ENCODE data around the gene CNPY1. TPM values are rescaled to one million over a fixed set of nuclear protein-coding genes. Genes with fewer than 3 reads are reported as not detected.

CNPY1 gene
- polyA plus RNA-seq, 3 donors, result not detected

GRCh38 chr7:155505422-155505793 lies 41.0 kb downstream of the CNPY1 start:
- no peak for DNase-seq (ENCODE audit: extremely low read depth in 1 of 11, low read depth in 9 of 11, low spot score in 4 of 11)

GRCh38 chr7:155497149-155497901 lies 49.0 kb downstream of the CNPY1 start:
- peak in 1 of 11 donors; percentile 50 for DNase-seq (ENCODE audit: extremely low read depth in 1 of 11, low read depth in 9 of 11, low spot score in 4 of 11)

DNA sequence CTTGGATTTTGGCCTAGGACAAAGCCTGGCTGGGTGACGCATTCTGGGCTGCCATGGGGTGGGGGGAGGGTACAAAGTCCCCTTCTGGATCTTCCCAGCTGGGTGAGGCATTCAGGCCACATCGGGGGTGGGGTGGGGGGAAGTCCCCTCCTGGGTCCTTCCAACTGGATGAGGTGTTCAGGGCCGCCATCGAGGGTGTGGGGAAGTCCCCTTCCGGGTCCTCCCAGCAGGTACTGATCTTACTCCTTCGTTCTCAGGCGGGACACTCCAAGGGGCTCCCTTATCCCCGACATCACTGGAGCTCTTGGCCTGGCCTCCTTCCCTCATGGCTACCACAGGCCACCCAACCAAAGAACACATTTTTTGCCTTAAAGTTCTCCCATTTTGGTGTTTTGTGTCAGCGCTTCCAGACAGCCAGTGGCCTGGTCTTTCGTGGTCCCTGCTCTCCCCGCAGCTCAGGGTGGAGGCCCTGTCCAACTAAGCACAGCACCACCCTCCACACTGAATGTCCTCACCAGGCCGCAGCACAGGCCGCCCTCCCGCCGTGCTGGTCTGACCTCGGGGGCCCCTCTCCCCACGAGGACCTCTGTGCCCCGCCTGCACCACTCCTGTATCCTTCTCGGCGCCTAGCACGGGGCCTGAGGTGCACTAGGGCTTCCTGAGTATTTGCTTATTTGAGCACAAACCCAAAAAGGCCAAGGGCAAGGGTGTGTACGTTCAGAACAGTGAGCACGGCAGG lies 49.9 kb downstream of the CNPY1 start:
- no peak for DNase-seq (ENCODE audit: extremely low read depth in 1 of 11, low read depth in 9 of 11, low spot score in 4 of 11)

DNA sequence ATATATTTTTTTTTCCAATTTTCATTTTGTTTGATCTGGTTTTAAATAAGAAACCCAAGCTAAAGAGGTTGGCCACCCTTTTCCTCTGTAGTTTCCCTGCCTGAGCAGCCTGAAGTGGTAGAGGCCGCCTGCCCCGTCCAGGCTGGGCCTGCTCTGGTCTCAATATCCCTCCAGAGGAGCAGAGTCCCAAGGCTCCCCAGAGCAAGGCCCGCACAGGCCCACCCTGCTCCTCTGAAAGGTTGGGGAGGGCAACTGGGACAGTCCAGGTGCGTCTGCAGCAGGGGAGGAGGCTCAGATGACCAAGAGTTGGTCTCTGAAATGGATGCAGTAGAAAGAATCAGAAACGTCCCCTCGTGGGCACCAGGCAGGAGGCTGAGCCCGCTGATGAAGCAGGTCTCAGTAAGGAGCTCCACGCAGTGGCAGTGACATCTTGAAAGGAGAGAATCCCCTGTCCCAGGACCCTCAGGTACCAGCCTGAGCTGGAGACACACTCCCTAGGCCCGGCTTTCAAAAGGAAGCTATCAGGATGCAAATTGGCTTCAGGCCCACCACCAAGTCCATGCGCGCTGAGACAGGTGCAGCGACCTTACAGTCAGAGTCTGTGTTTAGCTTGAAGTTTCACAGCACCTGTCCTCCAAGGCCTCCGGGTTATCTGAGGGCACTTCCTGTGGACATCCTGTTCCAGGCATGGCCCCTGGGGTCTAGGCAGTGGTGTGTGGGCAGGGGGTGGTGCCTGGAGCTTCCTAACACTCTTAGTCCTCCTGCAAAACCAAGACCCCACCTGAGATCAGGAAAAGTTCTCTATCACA lies 50.7 kb downstream of the CNPY1 start:
- DNase-seq (ENCODE audit: extremely low read depth in 1 of 11, low read depth in 9 of 11, low spot score in 4 of 11), result no peak

DNA sequence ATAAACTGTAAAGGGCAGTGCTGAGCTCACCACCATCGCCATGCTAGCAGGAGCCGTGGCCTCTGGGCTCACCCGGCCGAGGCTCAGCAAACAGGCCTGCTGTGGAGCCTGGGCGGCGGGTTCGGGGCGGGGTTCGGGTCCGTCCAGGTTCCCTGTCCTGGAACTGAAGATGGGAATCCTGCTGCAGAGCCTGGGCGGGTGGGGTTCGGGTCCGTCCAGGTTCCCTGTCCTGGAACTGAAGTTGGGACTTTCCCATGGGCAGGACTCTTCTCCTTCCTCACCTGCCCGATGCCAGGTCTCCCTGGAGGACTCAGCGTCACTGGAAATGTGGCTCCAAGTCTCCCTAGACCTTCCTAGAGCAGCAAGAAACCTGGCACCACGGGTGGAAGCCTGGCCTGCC lies 51.8 kb downstream of the CNPY1 start:
- no peak for DNase-seq (ENCODE audit: extremely low read depth in 1 of 11, low read depth in 9 of 11, low spot score in 4 of 11)

DNA sequence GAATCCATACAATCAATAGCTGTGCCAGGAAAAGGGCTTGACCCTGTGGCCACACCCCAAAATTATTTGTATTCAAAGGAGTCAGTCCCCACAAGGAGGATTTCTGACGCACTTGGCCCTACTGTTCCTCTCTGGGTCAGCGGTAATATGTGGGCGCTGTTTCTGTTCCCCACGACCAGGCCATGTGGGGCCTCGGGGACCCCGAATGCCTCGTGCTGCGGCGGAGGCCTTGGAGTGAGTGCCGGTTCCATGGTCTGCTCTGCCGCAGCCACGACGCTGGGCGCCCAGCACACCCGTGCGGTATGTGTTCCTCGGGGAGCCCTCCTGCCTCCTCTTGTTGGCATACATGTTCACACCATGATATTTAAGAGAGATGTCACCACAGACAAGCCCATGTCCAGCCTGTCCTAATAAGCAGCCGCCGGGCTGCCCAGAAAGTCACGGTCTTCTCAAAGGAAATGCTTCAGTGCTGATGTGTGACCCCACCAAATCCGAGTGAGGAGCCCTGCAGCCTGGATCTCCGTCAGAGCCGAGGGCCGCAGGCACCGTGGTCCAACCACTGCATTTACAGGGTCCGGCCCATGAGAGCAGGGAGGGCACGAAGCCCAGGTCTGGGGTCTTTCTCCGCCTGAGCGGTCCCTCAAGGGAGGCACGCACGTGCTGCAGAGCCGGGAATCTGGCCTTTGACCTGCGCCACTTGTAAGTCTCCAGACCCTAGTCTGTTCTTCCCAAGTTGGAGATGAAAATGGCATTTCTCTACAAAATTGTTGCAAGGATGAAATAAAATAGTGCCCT lies 52.4 kb downstream of the CNPY1 start:
- DNase-seq (ENCODE audit: extremely low read depth in 1 of 11, low read depth in 9 of 11, low spot score in 4 of 11), result no peak

GRCh38 chr7:155491812-155492211 lies 54.5 kb downstream of the CNPY1 start:
- DNase-seq (ENCODE audit: extremely low read depth in 1 of 11, low read depth in 9 of 11, low spot score in 4 of 11), result no peak

- peak in 2 of 11 donors; percentile 53 to 54 for DNase-seq (ENCODE audit: extremely low read depth in 1 of 11, low read depth in 9 of 11, low spot score in 4 of 11)
Observed at GRCh38 chr7:155490697-155491628, 55.4 kb downstream of the CNPY1 start.

DNA sequence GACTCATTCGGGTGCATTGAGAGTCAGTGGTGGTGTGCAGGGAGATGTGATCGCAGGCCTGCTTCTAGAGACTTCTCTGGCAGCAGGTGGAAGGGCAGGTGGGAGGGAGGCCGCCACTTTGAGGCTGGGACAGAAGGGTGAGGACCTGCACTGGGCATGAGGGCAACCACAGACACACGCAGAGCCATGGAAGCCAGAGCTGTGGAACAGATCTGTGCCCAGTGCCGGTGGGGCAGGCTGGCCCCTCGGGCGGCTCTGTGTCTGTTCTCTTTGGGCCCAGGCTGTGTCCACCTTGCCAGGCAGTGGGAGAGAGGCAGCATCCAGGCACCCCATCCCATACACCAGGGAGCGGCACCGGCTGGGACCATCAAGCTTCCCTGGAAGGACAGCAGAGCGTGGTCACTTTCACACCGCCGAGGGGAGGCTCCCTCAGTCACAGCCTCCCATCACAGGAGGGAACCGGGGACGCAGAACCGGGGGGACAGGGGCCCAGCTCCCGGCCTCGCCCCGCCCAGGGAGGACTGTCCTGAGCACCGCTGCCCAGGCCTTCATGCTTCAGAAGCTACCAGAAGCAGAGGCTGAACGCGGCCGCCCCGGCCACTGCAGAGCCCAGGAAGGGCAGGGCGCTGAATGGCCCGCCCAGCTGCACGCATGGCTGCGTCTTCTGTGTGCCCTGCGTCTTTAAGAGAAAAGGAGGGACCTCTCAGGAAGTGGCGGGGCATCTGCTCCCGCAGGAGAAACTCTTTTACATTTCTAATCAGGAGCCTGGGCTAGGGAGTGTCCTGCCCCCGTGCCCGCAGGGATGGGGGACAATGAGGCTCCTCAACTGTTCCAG lies 56.3 kb downstream of the CNPY1 start:
- DNase-seq (ENCODE audit: extremely low read depth in 1 of 11, low read depth in 9 of 11, low spot score in 4 of 11), result no peak

DNA sequence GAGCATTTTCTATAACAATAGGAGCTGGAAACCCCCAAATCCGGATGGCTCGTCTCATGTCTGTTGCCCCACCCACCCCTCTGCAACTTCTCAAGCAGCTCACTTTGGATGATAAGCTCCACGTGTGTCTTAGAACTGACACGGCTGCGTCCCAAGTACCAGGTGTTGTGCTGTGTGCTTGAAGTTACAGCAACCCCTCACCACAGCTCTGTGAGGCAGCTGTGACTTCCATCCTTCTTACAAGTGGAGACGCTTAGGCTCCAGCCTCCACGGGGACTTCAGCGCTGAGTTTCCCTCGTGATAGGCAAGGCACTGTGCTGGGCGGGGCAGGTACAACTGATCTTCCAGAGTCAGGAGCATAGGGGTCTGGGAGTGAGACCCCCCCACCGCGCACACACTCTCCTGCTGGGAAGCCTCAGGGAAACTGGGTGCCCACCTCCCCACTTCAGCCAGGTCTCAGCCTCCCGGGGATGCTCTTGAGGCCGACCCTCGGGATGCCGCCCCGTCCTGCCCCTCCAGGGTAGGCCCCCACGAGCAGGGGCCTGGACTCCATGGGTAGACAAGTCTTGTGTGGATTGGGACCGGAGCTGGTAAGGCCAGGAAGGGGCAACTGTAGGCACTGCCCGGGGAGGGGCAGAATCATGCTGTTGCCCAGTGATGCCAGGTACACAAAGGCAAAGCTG lies 57.1 kb downstream of the CNPY1 start:
- DNase-seq (ENCODE audit: extremely low read depth in 1 of 11, low read depth in 9 of 11, low spot score in 4 of 11), result no peak

GRCh38 chr7:155488483-155489127 lies 57.8 kb downstream of the CNPY1 start:
- no peak for DNase-seq (ENCODE audit: extremely low read depth in 1 of 11, low read depth in 9 of 11, low spot score in 4 of 11)

GRCh38 chr7:155487509-155488482 lies 58.6 kb downstream of the CNPY1 start:
- DNase-seq (ENCODE audit: extremely low read depth in 1 of 11, low read depth in 9 of 11, low spot score in 4 of 11), result no peak

DNA sequence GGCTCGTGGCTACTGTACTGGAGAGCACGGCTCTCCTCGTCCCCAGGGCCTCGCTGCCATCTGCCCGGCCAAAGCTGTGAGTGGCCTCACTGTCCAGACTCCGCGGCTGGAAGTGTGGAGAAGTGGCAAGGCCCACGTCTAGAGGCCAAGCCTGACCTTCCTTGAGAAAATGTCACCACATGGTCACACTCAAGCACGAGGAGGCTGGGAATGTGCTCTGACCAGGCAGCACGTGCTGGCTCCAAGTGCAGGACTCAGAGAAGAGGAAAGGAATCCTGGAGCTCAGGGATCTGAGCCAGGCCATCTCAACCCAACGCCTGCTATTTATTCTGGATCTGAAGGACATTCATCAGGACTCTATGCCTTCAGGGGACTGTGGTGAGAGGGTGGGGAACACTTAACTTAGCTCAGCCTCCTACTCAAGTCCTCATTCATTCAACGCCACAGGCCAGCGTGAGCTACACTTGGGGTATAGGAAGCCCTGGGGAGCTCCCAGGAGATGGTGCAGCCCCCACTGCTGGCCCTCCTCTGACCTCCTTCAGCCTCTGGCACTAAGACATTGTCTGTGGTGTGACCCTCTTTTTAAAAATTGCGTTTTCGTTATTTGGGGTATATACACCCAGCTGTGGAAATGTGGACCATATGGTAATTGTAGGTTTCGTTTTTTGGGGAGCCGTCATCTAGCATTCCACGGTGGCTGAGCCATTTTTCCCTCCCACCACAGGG lies 59.4 kb downstream of the CNPY1 start:
- no peak for DNase-seq (ENCODE audit: extremely low read depth in 1 of 11, low read depth in 9 of 11, low spot score in 4 of 11)

All from renal cortex interstitium (tissue), 11 donors.